HL-60/S4 treated with retinoic acid at 250 ng/mL for 4 days and 3 days (cell line): ENCODE data around the gene GPR161.
"Not testable (repeated sequence)": the region's sequence is repeated elsewhere in the genome, so short reads cannot be mapped to it uniquely, and the experiment has no call there.

Experiments
- in situ Hi-C: fragments of 300-500 bp; cut with MboI; formaldehyde crosslinking; loops from 2 replicates; pipeline ENCODE4 v1.7.0; 2022; ENCODE audit warnings: low sequenced_read_pairs

Gene GPR161

GRCh38 chr1:168089326-168089978 is 47.3 kb downstream of the GPR161 start:
- in situ Hi-C loops = no loop called here

- in situ Hi-C loops = no loop called here
These were observed 48.0 kb downstream of the GPR161 start for GRCh38 chr1:168088511-168089325.

GRCh38 chr1:168087696-168088095 is 49.0 kb downstream of the GPR161 start:
- in situ Hi-C loops = no loop called here

GRCh38 chr1:168086438-168086837 is 50.3 kb downstream of the GPR161 start:
- in situ Hi-C loops = no loop called here

GRCh38 chr1:168085401-168085872 is 51.3 kb downstream of the GPR161 start:
- in situ Hi-C loops = no loop called here

GRCh38 chr1:168084396-168085231 is 52.1 kb downstream of the GPR161 start:
- in situ Hi-C loops = no loop called here

- in situ Hi-C loops = no loop called here
These were observed 53.0 kb downstream of the GPR161 start for GRCh38 chr1:168083456-168084325.

GRCh38 chr1:168082008-168082876 is 54.5 kb downstream of the GPR161 start:
- in situ Hi-C loops = no loop called here

GRCh38 chr1:168081373-168082007 is 55.2 kb downstream of the GPR161 start:
- in situ Hi-C loops = no loop called here

GRCh38 chr1:168079761-168080160 is 57.0 kb downstream of the GPR161 start:
- in situ Hi-C loops = no loop called here

GRCh38 chr1:168069384-168069783 is 67.3 kb downstream of the GPR161 start:
- in situ Hi-C loops = no loop called here

- in situ Hi-C loops = no loop called here
These were observed 71.2 kb downstream of the GPR161 start for GRCh38 chr1:168065506-168065905.

GRCh38 chr1:168064216-168064615 is 72.5 kb downstream of the GPR161 start:
- in situ Hi-C loops = no loop called here

GRCh38 chr1:168057921-168058320 is 78.8 kb downstream of the GPR161 start:
- in situ Hi-C loops = no loop called here

- in situ Hi-C loops = no loop called here
These were observed 79.4 kb downstream of the GPR161 start for GRCh38 chr1:168057355-168057754.

- in situ Hi-C loops = not testable (repeated sequence)
These were observed 80.6 kb downstream of the GPR161 start for GRCh38 chr1:168056152-168056551.

GRCh38 chr1:168054117-168054516 is 82.6 kb downstream of the GPR161 start:
- in situ Hi-C loops = no loop called here

- in situ Hi-C loops = no loop called here
These were observed 83.0 kb downstream of the GPR161 start for GRCh38 chr1:168053681-168054080.

GRCh38 chr1:168050880-168051279 is 85.8 kb downstream of the GPR161 start:
- in situ Hi-C loops = no loop called here
